ENCODE data around the gene SLC38A6. TPM values are rescaled to one million over a fixed set of nuclear protein-coding genes. Genes with fewer than 3 reads are reported as not detected.

Gene SLC38A6
- total and polyA plus RNA-seq, 2 experiments from 2014 or later = 17.0 to 26.0 TPM

GRCh38 chr14:60984196-60984595, 3.2 kb downstream of the SLC38A6 start:
- peaks cover 10% of the 10 kb centered on the region for H3K4me1 ChIP-seq (ENCODE audit: insufficient read depth)
- H2AFZ ChIP-seq = no peak overlapping the region
- no peak for TF ChIP-seq EZH2 (IDR thresholded peaks at IDR 0.05; ENCODE audit: borderline replicate concordance)
- TF ChIP-seq EZH2phosphoT487 (IDR thresholded peaks at IDR 0.05; ENCODE audit: low read depth, severe bottlenecking, unreplicated experiment) = no peak
- no peak for TF ChIP-seq CTCF (IDR thresholded peaks at IDR 0.05; ENCODE audit: poor library complexity)
- H3K36me3 ChIP-seq (replicated peaks; ENCODE audit: insufficient read depth, low read depth) = no peaks in the 10 kb centered on the region
- H3K4me3 ChIP-seq = no peak overlapping the region
- no peak for DNase-seq (ENCODE audit: low spot score)
- H3K9me2 ChIP-seq (replicated peaks; ENCODE audit: insufficient read depth) = no peaks in the 10 kb centered on the region
- no peaks in the 10 kb centered on the region for H3K9me3 ChIP-seq (ENCODE audit: low read depth)
- 92% methylated on average over 1 of the region's 1 CpG for WGBS (ENCODE audit: low lambda C conversion rate, missing lambda C conversion rate)
- peaks cover 32% of the 10 kb centered on the region for H3K79me2 ChIP-seq
- H3K4me2 ChIP-seq = no peak overlapping the region
- H3K27ac ChIP-seq = no peak overlapping the region
- no peaks in the 10 kb centered on the region for H3K27me3 ChIP-seq
- H4K20me1 ChIP-seq (ENCODE audit: insufficient read depth, poor library complexity, severe bottlenecking) = no peaks in the 10 kb centered on the region

- Histone ChIP-seq H3K4me2 (no peak overlapping the region), H3K27ac (no peak overlapping the region), H3K4me3 (no peak overlapping the region), H3K9me3 (ENCODE audit: low read depth) (no peaks in the 10 kb centered on the region), H3K4me1 (ENCODE audit: insufficient read depth) (peaks cover 6% of the 10 kb centered on the region), H3K27me3 (no peaks in the 10 kb centered on the region), H3K79me2 (peaks cover 17% of the 10 kb centered on the region), H3K36me3 (replicated peaks; ENCODE audit: insufficient read depth, low read depth) (no peaks in the 10 kb centered on the region), H3K9me2 (replicated peaks; ENCODE audit: insufficient read depth) (no peaks in the 10 kb centered on the region), H4K20me1 (ENCODE audit: insufficient read depth, poor library complexity, severe bottlenecking) (no peaks in the 10 kb centered on the region), H2AFZ (no peak overlapping the region)
- DNase-seq (ENCODE audit: low spot score) = no peak
- no peak for TF ChIP-seq EZH2 (IDR thresholded peaks at IDR 0.05; ENCODE audit: borderline replicate concordance)
- no peak for TF ChIP-seq CTCF (IDR thresholded peaks at IDR 0.05; ENCODE audit: poor library complexity)
- TF ChIP-seq EZH2phosphoT487 (IDR thresholded peaks at IDR 0.05; ENCODE audit: low read depth, severe bottlenecking, unreplicated experiment) = no peak
- WGBS (ENCODE audit: low lambda C conversion rate, missing lambda C conversion rate) = 96% methylated on average over 2 of the region's 2 CpGs
Measured at GRCh38 chr14:60986500-60986899, 5.5 kb downstream of the SLC38A6 start.

GRCh38 chr14:60989599-60989998, 8.6 kb downstream of the SLC38A6 start:
- Histone ChIP-seq H3K36me3 (replicated peaks; ENCODE audit: insufficient read depth, low read depth) (no peaks in the 10 kb centered on the region), H3K4me1 (ENCODE audit: insufficient read depth) (no peaks in the 10 kb centered on the region), H3K4me3 (no peak overlapping the region), H3K27ac (no peak overlapping the region), H4K20me1 (ENCODE audit: insufficient read depth, poor library complexity, severe bottlenecking) (no peaks in the 10 kb centered on the region), H3K4me2 (no peak overlapping the region), H3K9me3 (ENCODE audit: low read depth) (no peaks in the 10 kb centered on the region), H2AFZ (no peak overlapping the region), H3K9me2 (replicated peaks; ENCODE audit: insufficient read depth) (no peaks in the 10 kb centered on the region), H3K79me2 (no peaks in the 10 kb centered on the region), H3K27me3 (no peaks in the 10 kb centered on the region)
- TF ChIP-seq EZH2 (IDR thresholded peaks at IDR 0.05; ENCODE audit: borderline replicate concordance) = no peak
- TF ChIP-seq CTCF (IDR thresholded peaks at IDR 0.05; ENCODE audit: poor library complexity) = no peak
- no peak for TF ChIP-seq EZH2phosphoT487 (IDR thresholded peaks at IDR 0.05; ENCODE audit: low read depth, severe bottlenecking, unreplicated experiment)
- WGBS (ENCODE audit: low lambda C conversion rate, missing lambda C conversion rate) = 69% methylated on average over 2 of the region's 2 CpGs
- no peak for DNase-seq (ENCODE audit: low spot score)

- Histone ChIP-seq H4K20me1 (ENCODE audit: insufficient read depth, poor library complexity, severe bottlenecking) (no peaks in the 10 kb centered on the region), H3K4me1 (ENCODE audit: insufficient read depth) (no peaks in the 10 kb centered on the region), H3K4me2 (no peak overlapping the region), H3K9me3 (ENCODE audit: low read depth) (no peaks in the 10 kb centered on the region), H3K27ac (no peak overlapping the region), H3K79me2 (no peaks in the 10 kb centered on the region), H3K27me3 (no peaks in the 10 kb centered on the region), H3K36me3 (replicated peaks; ENCODE audit: insufficient read depth, low read depth) (no peaks in the 10 kb centered on the region), H3K4me3 (no peak overlapping the region), H3K9me2 (replicated peaks; ENCODE audit: insufficient read depth) (no peaks in the 10 kb centered on the region), H2AFZ (no peak overlapping the region)
- no peak for DNase-seq (ENCODE audit: low spot score)
- WGBS (ENCODE audit: low lambda C conversion rate, missing lambda C conversion rate) = 98% methylated on average over 9 of the region's 9 CpGs
- no peak for TF ChIP-seq EZH2phosphoT487 (IDR thresholded peaks at IDR 0.05; ENCODE audit: low read depth, severe bottlenecking, unreplicated experiment)
- TF ChIP-seq CTCF (IDR thresholded peaks at IDR 0.05; ENCODE audit: poor library complexity) = no peak
- no peak for TF ChIP-seq EZH2 (IDR thresholded peaks at IDR 0.05; ENCODE audit: borderline replicate concordance)
Measured at GRCh38 chr14:60998617-60999016, 17.6 kb downstream of the SLC38A6 start.
